IMR-90 (cell line): ENCODE data around the gene LAMC3. TPM values are rescaled to one million over a fixed set of nuclear protein-coding genes. Genes with fewer than 3 reads are reported as not detected.

ENCODE experiments used
- ATAC-seq: fragments of 200-7000 bp; cut with Tn5 transposase; 2 replicates; pipeline ENCODE4 v1.9.1; 2020; ENCODE audit warnings: low read depth, mild to moderate bottlenecking, moderate library complexity
- BruUV-seq: library from RNA; stranded (reverse); fragments of 400-500 nt; replicated peaks from 2 replicates; lab custom pipeline; 2021; lab: Mats Ljungman, UMichigan
- CTCF ChIA-PET: fragments of 300-600 bp; formaldehyde crosslinking; extraction: SDS; loops from one replicate; lab custom pipeline; 2021; ENCODE audit warnings: antibody characterized with exemption; lab: Yijun Ruan, JAX
- POLR2A ChIA-PET: fragments of 300-600 bp; sonication (Branson Sonifier 250); formaldehyde crosslinking; loops from one replicate; lab custom pipeline; 2022; ENCODE audit warnings: antibody characterized with exemption; ENCODE audit not compliant: unreplicated experiment; lab: Charles Lee
- DNase-seq: peaks from one replicate; pipeline ENCODE4 v3.0.0; 2013
- H2AFZ ChIP-seq: replicated peaks from 2 replicates; pipeline ENCODE3; 2013; ENCODE audit warnings: low read length, mild to moderate bottlenecking; ENCODE audit not compliant: poor library complexity
- H2AK5ac ChIP-seq: 2 replicates; pipeline ENCODE4 v1.6.1; 2013; ENCODE audit warnings: low read depth, low read length, inconsistent platforms
- H2AK9ac ChIP-seq: replicated peaks from 2 replicates; pipeline ENCODE3; 2013; ENCODE audit warnings: mild to moderate bottlenecking, low read depth, low read length, moderate library complexity; ENCODE audit not compliant: poor library complexity
- H2BK120ac ChIP-seq: 2 replicates; pipeline ENCODE4 v1.6.1; 2013; ENCODE audit warnings: low read depth, low read length, inconsistent platforms
- H2BK15ac ChIP-seq: 3 replicates; pipeline ENCODE4 v1.6.1; 2013; ENCODE audit warnings: low read depth, low read length, inconsistent platforms
- H2BK20ac ChIP-seq: 2 replicates; pipeline ENCODE4 v1.6.1; 2013; ENCODE audit warnings: low read depth, mild to moderate bottlenecking, inconsistent platforms, low read length, moderate library complexity
- H2BK5ac ChIP-seq: 2 replicates; pipeline ENCODE4 v1.6.1; 2013; ENCODE audit warnings: mild to moderate bottlenecking, low read depth, low read length, inconsistent platforms; ENCODE audit not compliant: poor library complexity, severe bottlenecking
- H3K14ac ChIP-seq: replicated peaks from 2 replicates; pipeline ENCODE4 v1.6.1; 2013; ENCODE audit warnings: low read depth, low read length, inconsistent platforms
- H3K18ac ChIP-seq: 2 replicates; pipeline ENCODE4 v1.6.1; 2013; ENCODE audit warnings: low read depth, low read length, control low read depth
- H3K23ac ChIP-seq: 2 replicates; pipeline ENCODE4 v1.6.1; 2013; ENCODE audit warnings: low read depth, low read length, inconsistent platforms
- H3K27ac ChIP-seq: 2 replicates; pipeline ENCODE4 v1.5.1; 2013; ENCODE audit warnings: mild to moderate bottlenecking, control low read depth, low read length; ENCODE audit not compliant: insufficient read depth
- H3K27me3 ChIP-seq: 2 replicates; pipeline ENCODE4 v1.6.1; 2013; ENCODE audit warnings: low read length; ENCODE audit not compliant: control insufficient read depth, insufficient read depth
- H3K36me3 ChIP-seq: 2 replicates; pipeline ENCODE4 v1.6.1; 2013; ENCODE audit warnings: low read length, mixed read lengths; ENCODE audit not compliant: control insufficient read depth, insufficient read depth
- H3K4ac ChIP-seq: 2 replicates; pipeline ENCODE4 v1.6.1; 2013; ENCODE audit warnings: low read depth, low read length, inconsistent platforms
- H3K4me1 ChIP-seq: 2 replicates; pipeline ENCODE4 v1.6.1; 2013; ENCODE audit warnings: low read length, mixed read lengths; ENCODE audit not compliant: control insufficient read depth, insufficient read depth
- H3K4me2 ChIP-seq: 2 replicates; pipeline ENCODE4 v1.6.1; 2013; ENCODE audit warnings: low read depth, mild to moderate bottlenecking, control low read depth, low read length, moderate library complexity
- H3K4me3 ChIP-seq: 2 replicates; pipeline ENCODE4 v1.5.1; 2013; ENCODE audit warnings: low read depth, mild to moderate bottlenecking, control low read depth, low read length, moderate library complexity; ENCODE audit not compliant: insufficient read depth
- H3K56ac ChIP-seq: 2 replicates; pipeline ENCODE4 v1.6.1; 2013; ENCODE audit warnings: low read length, inconsistent platforms; ENCODE audit not compliant: insufficient read depth; ENCODE audit errors: extremely low read depth
- H3K79me1 ChIP-seq, 2 experiments: 2 replicates each; pipeline ENCODE4 v1.6.1; 2013; ENCODE audit warnings: low read length in 2 of 2, inconsistent platforms in 1 of 2, low read depth in 1 of 2
- H3K9ac ChIP-seq: 2 replicates; pipeline ENCODE4 v1.6.1; 2013; ENCODE audit warnings: low read depth, low read length, control low read depth
- H3K9me1 ChIP-seq: 2 replicates; pipeline ENCODE4 v1.6.1; 2013; ENCODE audit warnings: low read length, inconsistent platforms; ENCODE audit not compliant: insufficient read depth
- H3K9me3 ChIP-seq: 2 replicates; pipeline ENCODE4 v1.6.1; 2013; ENCODE audit warnings: low read length; ENCODE audit not compliant: control insufficient read depth, insufficient read depth
- H4K20me1 ChIP-seq: 2 replicates; pipeline ENCODE4 v1.6.1; 2013; ENCODE audit warnings: low read length, inconsistent platforms; ENCODE audit not compliant: insufficient read depth
- H4K5ac ChIP-seq: 2 replicates; pipeline ENCODE4 v1.6.1; 2013; ENCODE audit warnings: mild to moderate bottlenecking, low read depth, low read length, control low read depth
- H4K8ac ChIP-seq, 2 experiments: 2 replicates each; pipeline ENCODE4 v1.6.1; 2013; ENCODE audit warnings: low read depth in 2 of 2, low read length in 2 of 2, control low read depth in 1 of 2, inconsistent platforms in 1 of 2
- H4K91ac ChIP-seq: 2 replicates; pipeline ENCODE4 v1.6.1; 2013; ENCODE audit warnings: low read depth, low read length, inconsistent platforms; ENCODE audit not compliant: insufficient read depth
- CHD1 ChIP-seq: IDR thresholded peaks from 2 replicates; pipeline ENCODE4 v1.6.1; 2012; ENCODE audit warnings: low read depth, low read length, improper control_type of control experiment
- MAFK ChIP-seq: IDR thresholded peaks from 2 replicates; pipeline ENCODE4 v1.6.1; 2012; ENCODE audit warnings: low read depth, low read length, improper control_type of control experiment
- MAZ ChIP-seq: IDR thresholded peaks from 2 replicates; pipeline ENCODE4 v1.6.1; 2012; ENCODE audit warnings: low read depth, mild to moderate bottlenecking, low read length, improper control_type of control experiment, moderate library complexity, borderline replicate concordance
- MXI1 ChIP-seq: IDR thresholded peaks from 2 replicates; pipeline ENCODE4 v1.6.1; 2012; ENCODE audit warnings: low read depth, mild to moderate bottlenecking, low read length, moderate library complexity, borderline replicate concordance
- NFE2L2 ChIP-seq: fragments of 150-350 bp; IDR thresholded peaks from 2 replicates; pipeline ENCODE4 v1.6.1; 2016; ENCODE audit warnings: low read depth, mild to moderate bottlenecking, low read length
- WGBS, 2 experiments: methylation state at CpG; one replicate each; pipeline versions ENCODE4 v1.1.5 to v1.1.7; 2013; ENCODE audit warnings: missing lambda C conversion rate in 2 of 2; ENCODE audit not compliant: insufficient read length in 1 of 2; ENCODE audit errors: extremely low coverage in 2 of 2; 5-methylcytosine and 5-hydroxymethylcytosine counted together
- dilution Hi-C: fragments of 300-500 bp; cut with HindIII; formaldehyde crosslinking; loops from one replicate; pipeline ENCODE4 v1.14.3; 2018; ENCODE audit warnings: low sequenced_read_pairs; ENCODE audit not compliant: unreplicated experiment
- in situ Hi-C: fragments of 300-500 bp; cut with MboI; formaldehyde crosslinking; loops from 3 replicates; pipeline ENCODE4 v1.14.3; 2019; ENCODE audit warnings: low sequenced_read_pairs, inconsistent platforms, mixed read lengths
- intact Hi-C: fragments of 100-400 bp; cut with micrococcal nuclease; formaldehyde crosslinking; loops from 2 replicates; pipeline ENCODE4 v1.10.0; 2022
- polyA plus RNA-seq, 3 experiments: library from polyadenylated mRNA; depleted of rRNA; stranded (reverse); fragments of >200 nt; gene quantifications; 2 replicates each; pipeline ENCODE4 v1.2.3, GENCODE V29; 2012; ENCODE audit warnings: low replicate concordance in 1 of 3
- total RNA-seq: library from RNA; depleted of rRNA; stranded (reverse); fragments of >200 nt; gene quantifications from 2 replicates; pipeline ENCODE4 v1.2.3, GENCODE V29; 2012
- TF ChIP-seq, protein P1 (sequence below): fragments of 150-350 bp; IDR thresholded peaks from 2 replicates; pipeline ENCODE4 v1.6.1; 2017; ENCODE audit warnings: mild to moderate bottlenecking, antibody characterized with exemption, low read length, low read depth

Gene LAMC3
- total and polyA plus RNA-seq, 2 of the 4 experiments (the other 2 are of a cell fraction): not detected

DNA sequence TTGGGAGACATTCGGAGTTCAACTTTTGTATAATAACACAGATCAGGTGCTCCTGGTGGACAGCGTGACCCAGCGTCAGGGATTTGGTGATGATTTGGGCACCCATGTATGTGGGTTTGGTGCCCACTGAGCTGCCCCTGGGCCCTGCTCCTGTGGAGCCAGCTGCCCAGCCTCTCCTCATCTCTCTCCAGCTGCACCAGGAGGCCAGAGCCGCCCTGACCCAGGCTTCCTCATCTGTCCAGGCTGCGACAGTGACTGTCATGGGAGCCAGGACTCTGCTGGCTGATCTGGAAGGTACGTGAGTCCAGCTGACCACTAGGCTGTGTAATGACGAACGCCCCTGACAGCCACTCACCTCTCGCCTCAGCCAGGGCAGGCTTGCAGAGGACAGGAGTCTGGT lies 72.9 kb downstream of the LAMC3 start:
- BruUV-seq: no TSS peak
- H4K5ac ChIP-seq: no peak overlapping the region

More for the DNA sequence above, 72.9 kb downstream of the LAMC3 start:
- Histone ChIP-seq H4K91ac (no peak overlapping the region), H2BK120ac (no peak overlapping the region), H2AK9ac (no peak overlapping the region), H3K4me3 (no peak overlapping the region), H3K9ac (no peak overlapping the region), H3K9me1 (no peaks in the 10 kb centered on the region), H2BK5ac (no peak overlapping the region), H3K14ac (no peak overlapping the region), H3K27ac (no peak overlapping the region), H3K18ac (no peak overlapping the region), H3K27me3 (peaks cover 51% of the 10 kb centered on the region), H3K36me3 (no peaks in the 10 kb centered on the region), H3K56ac (no peak overlapping the region), H4K20me1 (no peaks in the 10 kb centered on the region), H2BK20ac (no peak overlapping the region), H3K4me1 (no peaks in the 10 kb centered on the region), H4K8ac (no peak overlapping the region), H3K79me1 (no peaks in the 10 kb centered on the region), H3K23ac (no peak overlapping the region), H3K4me2 (no peak overlapping the region), H2BK15ac (no peak overlapping the region), H3K4ac (no peak overlapping the region), H3K9me3 (no peaks in the 10 kb centered on the region), H2AFZ (no peak overlapping the region), H2AK5ac (no peak overlapping the region)
- TF ChIP-seq CHD1: no peak
- TF ChIP-seq MXI1: no peak
- TF ChIP-seq MAZ: no peak
- TF ChIP-seq, protein P1, sequence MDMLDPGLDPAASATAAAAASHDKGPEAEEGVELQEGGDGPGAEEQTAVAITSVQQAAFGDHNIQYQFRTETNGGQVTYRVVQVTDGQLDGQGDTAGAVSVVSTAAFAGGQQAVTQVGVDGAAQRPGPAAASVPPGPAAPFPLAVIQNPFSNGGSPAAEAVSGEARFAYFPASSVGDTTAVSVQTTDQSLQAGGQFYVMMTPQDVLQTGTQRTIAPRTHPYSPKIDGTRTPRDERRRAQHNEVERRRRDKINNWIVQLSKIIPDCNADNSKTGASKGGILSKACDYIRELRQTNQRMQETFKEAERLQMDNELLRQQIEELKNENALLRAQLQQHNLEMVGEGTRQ: no peak
- TF ChIP-seq MAFK: no peak
- TF ChIP-seq NFE2L2: no peak
- 80% methylated on average over 3 of the region's 9 CpGs; no CpG with 5 or more reads in 1 of the 2 experiments for WGBS, 2 experiments
- in situ Hi-C loops: no loop called here
- intact Hi-C loops: no loop called here
- POLR2A ChIA-PET: no interaction called here
- dilution Hi-C loops: no loop called here
- DNase-seq: no peak
- no peak for ATAC-seq
- CTCF ChIA-PET: no interaction called here
